ENCODE results near the gene MRS2.
"Not testable (repeated sequence)": the region's sequence is repeated elsewhere in the genome, so short reads cannot be mapped to it uniquely, and the experiment has no call there.

The MRS2 gene

DNA sequence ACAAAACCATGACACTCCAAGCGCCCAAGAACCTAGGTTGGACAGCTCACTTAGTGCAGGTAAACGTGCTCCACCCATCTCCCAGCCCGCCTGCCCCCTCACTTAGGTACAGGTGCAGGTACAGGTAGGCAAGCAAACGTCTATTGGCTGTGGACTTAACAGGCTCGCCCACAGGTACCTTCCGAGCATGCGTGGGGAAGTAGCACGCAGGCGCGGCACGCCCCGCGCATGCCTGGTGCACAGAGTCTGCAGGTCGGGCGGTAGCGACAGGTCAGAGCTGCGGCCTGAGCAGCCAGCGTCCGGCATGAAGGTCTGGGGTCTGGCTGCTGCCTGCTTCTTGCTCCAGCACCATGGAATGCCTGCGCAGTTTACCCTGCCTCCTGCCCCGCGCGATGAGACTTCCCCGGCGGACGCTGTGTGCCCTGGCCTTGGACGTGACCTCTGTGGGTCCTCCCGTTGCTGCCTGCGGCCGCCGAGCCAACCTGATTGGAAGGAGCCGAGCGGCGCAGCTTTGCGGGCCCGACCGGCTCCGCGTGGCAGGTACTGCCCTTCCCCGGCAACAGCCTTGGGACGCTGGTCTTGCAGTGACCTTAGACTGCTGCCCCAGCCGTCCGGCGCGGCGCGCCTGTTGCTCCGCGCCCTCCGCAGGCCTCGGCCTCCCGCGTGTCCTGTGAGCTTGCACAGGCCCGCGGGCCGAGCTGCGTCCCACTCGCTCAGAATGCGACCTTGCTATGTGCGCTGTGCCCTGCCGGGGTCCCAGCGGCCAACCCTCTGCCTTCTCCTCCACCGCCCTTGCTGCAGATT is at the start of gene MRS2:
Gene MRS2, plus strand, starts transcription at position 240 of the 804 bp plus-strand sequence. Its CDS starts 111 bp downstream, at position 351.
- peak; percentile 94 to 97 for DNase-seq

DNA sequence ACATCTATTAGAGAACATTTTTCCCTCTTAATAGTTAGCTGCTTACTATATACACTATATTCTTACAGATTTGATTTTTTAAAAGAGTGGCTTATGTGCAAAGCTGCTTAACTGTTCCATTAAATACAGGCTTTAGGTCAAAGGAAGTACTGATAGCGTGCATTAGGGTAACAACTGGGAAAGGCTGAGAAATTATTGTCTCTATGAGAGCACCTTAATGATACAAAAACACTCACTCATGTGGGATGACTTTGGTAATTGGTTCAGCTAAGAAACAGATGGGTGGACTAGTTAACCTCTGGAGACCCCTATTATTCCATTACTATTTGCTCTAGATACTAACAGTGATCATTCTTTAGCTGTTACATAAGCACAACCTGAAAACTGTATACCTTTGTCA is 48.9 kb upstream of the MRS2 start:
- no peak for DNase-seq

GRCh38 chr6:24355393-24355792 is 47.3 kb upstream of the MRS2 start:
- no peak for DNase-seq

GRCh38 chr6:24356310-24356973 is 46.3 kb upstream of the MRS2 start:
- no peak for DNase-seq

DNA sequence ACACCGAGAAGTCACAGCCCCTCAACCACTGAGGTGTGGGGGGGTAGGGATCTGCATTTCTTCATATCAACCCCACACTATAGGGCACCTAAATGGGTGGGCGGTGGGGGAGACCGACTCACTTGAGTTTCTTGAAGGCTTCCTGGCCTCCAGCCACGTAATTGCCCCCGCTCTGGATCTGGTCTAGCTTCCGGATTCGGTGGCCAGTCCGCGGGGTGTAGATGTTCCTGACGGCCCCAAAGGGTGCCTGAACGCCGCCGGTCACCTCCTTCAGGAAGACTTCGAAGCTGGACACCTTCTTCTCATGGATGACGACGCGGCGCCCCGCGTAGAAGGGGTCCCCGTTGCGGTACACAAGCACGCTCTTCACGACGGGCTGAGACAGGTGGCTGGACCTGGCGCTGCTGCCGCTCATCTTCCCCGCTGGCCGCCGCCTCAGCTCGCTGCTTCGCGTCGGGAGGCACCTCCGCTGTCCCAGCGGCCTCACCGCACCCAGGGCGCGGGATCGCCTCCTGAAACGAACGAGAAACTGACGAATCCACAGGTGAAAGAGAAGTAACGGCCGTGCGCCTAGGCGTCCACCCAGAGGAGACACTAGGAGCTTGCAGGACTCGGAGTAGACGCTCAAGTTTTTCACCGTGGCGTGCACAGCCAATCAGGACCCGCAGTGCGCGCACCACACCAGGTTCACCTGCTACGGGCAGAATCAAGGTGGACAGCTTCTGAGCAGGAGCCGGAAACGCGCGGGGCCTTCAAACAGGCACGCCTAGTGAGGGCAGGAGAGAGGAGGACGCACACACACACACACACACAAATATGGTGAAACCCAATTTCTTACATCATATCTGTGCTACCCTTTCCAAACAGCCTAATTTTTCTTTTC is 45.2 kb upstream of the MRS2 start, which contains the start of gene DCDC2:
Gene DCDC2, minus strand, starts transcription at position 724 of the 883 bp plus-strand sequence. Its CDS starts 309 bp downstream, at position 415.
- DNase-seq: peak; percentile 57 to 73

- peak in 1 of 2 experiments; percentile 44 for DNase-seq
Measured at GRCh38 chr6:24358219-24358821, 44.4 kb upstream of the MRS2 start.

DNA sequence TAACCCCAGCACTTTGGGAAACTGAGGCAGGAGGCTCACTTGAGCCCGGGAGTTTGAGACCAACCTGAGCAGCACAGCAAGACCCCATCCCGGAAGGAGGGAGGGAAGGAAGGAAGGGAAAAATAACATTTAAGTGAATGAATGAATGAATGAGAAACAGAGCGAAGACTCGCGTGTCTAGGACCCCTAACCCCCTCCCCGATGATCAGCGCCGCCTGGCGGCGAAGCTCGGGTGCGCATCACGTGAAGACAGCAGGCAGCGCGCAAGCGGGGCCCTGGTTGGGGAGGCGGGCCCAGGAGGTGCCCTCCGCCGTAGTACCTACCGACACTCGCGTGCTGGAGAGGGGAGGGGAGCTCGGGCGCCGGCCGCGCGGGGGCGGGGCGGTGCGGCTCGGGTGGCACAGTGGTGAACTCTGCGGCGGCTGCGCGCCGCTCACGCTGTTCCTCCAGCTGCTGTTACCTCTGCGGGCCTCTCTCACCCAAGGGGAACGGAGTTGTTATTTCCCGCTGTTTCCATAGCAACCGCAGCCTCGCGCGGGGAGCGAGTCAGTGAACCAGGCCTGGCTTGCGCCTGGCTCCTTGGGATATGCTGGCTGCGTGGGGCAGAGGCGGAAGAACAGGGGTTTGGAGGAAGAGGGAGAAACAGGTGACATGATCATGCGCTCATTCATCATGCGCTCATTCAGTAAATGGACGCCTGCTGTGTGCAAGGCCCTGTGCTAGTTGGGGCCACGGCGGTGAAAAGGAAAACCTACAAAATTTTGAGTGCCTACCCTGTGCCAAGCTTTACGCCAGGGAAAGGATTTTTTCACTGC is 42.9 kb upstream of the MRS2 start:
- DNase-seq: peak; percentile 95 to 96

GRCh38 chr6:24362363-24362762 is 40.4 kb upstream of the MRS2 start:
- DNase-seq: not testable (repeated sequence)

DNA sequence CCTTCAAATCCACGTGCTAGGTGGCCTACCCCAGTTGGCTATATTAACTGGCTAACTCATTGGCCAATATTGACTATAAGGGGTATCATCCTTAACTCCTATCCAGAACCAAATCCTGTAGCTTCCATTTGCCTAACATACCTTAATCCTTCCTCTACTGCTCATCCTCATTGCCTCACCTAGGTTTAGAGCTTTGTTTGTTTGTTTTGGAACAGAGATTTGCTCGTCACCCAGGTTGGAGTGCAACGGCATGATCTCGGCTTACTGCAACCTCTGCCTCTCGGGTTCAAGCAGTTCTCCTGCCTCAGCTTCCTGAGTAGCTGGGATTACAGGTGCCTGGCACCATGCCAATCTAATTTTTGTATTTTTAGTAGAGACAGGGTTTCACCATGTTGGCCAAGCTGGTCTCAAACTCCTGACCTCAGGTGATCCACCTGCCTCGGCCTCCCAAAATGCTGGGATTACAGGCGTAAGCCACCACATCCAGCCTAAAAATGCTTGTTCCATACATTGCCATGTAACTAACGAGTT is 37.6 kb upstream of the MRS2 start:
- DNase-seq: not testable (repeated sequence)

- DNase-seq: no peak
Measured at GRCh38 chr6:24374612-24375011, 28.1 kb upstream of the MRS2 start.

DNA sequence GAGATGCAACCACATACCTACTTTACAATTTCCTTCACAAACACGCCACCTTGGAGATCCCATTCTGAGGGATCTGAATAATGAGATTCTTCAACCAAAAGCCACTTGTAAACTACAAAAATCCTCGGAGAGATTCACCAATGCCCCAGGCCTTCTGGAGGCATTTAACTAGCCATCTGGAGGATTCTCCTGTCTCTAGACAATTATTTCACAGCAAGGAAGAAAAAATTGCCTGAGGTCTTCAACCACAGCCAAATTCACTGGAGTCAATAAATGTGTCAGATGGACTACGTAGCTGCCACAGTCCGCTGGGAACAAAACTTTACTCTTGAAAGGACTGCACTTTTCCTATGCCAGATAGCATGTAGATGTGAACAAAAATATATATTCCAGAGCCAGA is 25.9 kb upstream of the MRS2 start:
- DNase-seq: no peak

- DNase-seq: no peak
Measured at GRCh38 chr6:24378473-24379097, 24.2 kb upstream of the MRS2 start.

GRCh38 chr6:24381476-24382219 is 21.1 kb upstream of the MRS2 start:
- DNase-seq: no peak

DNA sequence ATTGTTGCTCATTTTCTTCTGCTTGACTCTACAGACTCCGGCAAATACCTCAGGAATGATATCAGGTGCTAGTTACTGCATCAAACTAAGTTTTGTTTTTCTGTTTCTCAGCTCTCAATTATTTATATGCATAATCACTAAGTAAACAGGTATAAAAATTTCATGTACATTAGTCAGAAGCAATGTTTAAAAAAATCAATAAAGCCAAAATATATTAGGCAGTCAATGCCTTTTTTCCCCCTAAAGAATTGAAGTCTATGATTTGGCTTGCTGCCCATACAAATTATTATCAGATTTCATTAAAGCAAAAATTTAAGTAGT is 20.6 kb upstream of the MRS2 start:
- DNase-seq: no peak

- DNase-seq: not testable (repeated sequence)
Measured at GRCh38 chr6:24382891-24383494, 19.7 kb upstream of the MRS2 start.

GRCh38 chr6:24384369-24385130 is 18.2 kb upstream of the MRS2 start:
- DNase-seq: not testable (repeated sequence)

DNA sequence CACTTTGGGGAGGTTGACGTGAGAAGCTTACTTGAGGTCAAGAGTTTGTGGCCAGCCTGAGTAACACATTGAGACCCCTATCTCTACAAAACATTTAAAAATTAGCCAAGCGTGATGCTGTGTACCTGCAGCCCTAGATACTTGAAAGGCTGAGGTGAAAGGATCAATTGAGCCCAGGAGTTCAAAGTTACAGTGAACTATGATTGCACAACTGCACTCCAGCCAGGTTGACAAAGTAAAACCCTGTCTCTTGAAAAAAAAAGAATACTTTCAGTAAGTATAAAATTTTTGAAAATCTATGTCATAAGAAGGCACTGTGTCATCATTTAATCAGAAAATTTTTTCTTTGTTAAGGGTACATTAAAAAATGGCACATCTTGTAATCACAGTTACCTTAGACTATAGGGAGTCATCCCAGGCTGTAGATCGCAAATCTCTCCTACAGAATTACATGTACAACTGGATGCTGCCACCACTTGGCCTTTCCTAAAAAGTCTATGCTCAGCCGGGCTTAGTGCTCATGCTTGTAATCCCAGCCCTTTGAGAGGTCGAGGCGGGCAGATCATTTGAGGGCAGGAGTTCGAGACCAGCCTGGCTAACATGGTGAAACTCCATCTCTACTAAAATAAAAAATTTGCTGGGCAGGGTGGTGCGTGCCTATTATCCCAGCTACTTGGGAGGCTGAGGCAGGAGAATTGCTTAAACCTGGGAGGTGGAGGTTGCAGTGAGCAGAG is 17.0 kb upstream of the MRS2 start:
- peak in 1 of 2 experiments; percentile 14 for DNase-seq

DNA sequence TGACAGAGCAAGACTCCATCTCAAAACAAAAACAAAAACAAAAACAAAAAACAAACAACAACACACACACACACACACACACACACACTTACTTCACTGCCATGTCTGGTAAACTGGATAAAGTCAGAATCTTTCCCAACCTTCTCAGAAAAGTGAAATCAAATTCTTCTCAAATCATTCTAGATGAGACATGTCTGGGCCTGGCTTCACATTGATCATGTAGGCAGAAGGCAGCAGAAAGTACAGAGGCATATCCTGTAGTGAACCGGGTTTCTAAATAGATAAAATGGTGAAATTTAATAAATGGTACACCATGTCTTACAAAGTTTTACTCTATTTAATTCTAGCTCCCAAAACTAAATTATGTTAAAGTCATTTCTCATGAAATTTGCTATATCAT is 14.9 kb upstream of the MRS2 start:
- no peak for DNase-seq

Measured in NCI-H526 (cell line).